NK-92 (cell line): ENCODE results near the gene METTL1.

ENCODE experiments used
- DNase-seq: peaks from one replicate; lab custom pipeline; 2025; ENCODE audit not compliant: unreplicated experiment; lab: John Stamatoyannopoulos, UW

The METTL1 gene

DNA sequence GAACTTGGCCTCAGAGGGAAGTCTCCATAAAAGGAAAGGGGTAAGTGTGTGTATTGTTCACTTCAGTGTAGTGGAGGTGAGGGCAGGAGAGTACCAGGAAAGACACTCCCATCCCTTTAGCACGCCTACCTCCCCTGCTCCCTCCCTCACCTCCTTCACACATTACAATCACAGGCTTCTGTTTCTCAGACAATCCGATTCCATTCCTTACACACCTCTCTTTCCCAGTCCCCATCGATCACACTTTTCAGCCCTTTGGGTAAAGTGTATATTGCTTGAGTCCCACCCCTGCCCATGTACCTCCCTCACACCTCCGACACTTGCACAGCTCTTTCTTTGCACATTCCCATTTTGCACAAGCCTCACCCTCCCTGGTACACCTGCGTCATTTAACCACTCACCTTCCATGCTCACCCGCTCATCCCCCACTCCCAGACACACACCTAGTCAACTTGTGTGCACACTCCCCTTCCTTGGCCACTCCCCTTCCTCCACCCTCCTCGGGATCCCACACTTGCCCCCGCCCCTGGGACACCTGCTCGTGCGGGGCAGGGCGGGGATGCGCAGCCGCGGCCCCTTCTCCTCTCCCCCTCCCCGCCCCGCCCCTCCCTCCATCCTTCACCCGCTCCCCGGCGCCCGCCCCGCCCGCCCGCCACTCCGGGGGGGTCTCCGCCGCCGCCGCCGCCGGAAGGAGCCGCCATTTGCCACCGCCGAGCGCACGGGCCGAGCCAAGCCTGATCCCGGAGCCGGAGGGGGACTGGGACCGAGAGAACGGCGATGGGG is 17.3 kb downstream of the METTL1 start, which contains the start of gene MARCHF9:
MARCHF9 (plus strand) TSS at position 693 of the 783 bp plus-strand sequence. CDS start 426 bp downstream, outside the sequence.
- peak; percentile 27 for DNase-seq

- no peak for DNase-seq
Measured at GRCh38 chr12:57753756-57754337, 18.1 kb downstream of the METTL1 start.

DNA sequence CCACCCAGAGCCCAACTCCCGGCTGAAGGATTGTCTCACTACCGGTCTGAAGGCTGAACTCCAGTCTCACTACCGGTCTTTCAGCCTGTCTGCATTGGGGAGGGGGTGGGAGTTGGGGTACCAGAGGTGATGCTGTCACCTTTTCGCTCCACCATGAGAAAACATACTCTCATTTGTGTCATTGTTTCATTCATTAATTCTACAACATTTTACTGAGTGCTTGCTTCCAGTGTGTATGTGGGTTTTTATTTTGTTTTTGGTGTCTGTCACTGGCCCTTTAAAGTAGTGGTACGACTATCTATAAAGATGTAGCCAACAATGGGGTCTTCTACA is 19.3 kb downstream of the METTL1 start:
- no peak for DNase-seq

DNA sequence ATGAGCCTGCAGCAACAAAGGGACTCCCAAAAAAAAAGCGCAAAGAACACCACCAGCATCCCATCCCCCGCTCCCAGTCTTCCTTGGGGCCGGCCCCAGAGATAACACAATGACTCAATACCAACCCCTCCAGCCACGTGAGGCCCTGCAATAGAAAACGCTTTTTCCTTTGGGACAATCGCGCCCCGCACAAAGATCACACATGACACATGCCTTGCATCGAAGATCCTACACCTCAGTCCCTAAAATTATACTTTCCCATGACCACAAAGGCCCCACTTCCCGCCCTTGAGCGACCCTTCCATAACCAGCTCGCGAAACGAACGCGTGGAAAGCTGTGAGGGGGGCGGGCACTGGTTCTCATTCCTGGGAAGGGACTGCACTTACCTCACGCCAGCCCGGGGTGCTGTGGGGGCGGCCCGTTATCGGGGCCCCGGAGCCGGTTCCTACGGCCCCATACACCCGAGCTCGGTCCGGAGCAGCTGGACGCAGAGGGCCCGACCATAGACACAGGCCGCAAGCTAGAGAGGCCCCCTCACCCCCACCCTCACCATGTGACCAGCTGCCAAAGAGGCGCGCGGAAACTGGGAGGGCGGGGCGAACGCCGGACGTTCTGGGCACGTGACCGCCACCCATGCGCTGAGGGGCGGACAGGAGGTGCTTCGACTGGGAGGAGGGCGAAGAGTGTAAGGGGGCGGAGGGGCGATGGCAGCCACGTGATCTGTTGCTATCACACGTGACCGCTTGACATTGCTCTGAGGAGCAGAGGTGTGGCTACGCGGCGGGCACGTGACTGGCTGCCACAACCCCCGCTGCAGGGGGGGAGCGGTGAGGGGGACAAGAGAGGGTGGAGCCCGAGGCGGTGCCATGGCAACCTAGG is 19.9 kb downstream of the METTL1 start, which contains the start of gene CDK4:
CDK4 (minus strand) TSS at position 523 of the 880 bp plus-strand sequence. CDS start 593 bp downstream, outside the sequence.
- DNase-seq, result peak; percentile 97

- DNase-seq, result no peak
Measured at GRCh38 chr12:57751432-57751787, 20.5 kb downstream of the METTL1 start.

DNA sequence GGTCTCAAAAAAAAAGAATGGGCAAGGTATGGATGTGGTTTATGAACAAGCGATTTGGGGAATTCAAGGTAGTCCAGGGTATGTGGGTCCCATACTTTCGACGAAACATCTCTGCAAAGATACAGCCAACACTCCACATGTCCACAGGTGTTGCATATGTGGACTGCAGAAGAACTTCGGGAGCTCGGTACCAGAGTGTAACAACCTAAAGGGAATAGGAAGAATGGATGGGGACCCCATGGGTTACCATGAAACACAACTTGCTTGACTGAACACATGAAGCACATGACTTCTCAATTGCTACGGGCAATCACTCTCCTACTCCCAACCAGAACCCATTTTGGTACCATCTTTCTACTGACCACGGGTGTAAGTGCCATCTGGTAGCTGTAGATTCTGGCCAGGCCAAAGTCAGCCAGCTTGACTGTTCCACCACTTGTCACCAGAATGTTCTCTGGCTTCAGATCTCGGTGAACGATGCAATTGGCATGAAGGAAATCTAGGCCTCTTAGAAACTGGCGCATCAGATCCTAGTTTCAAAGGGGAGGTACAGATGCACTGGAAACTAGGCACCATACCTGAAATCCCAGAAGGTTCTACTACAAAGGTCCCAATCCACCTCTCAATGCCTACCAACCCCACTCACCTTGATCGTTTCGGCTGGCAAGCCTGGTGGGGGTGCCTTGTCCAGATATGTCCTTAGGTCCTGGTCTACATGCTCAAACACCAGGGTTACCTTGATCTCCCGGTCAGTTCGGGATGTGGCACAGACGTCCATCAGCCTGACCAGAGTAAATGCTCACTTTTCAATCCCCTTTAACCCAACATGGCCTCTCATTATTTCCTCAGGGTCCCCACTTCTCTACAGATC is 21.1 kb downstream of the METTL1 start:
- no peak for DNase-seq

- no peak for DNase-seq
Measured at GRCh38 chr12:57749061-57749460, 22.8 kb downstream of the METTL1 start.

DNA sequence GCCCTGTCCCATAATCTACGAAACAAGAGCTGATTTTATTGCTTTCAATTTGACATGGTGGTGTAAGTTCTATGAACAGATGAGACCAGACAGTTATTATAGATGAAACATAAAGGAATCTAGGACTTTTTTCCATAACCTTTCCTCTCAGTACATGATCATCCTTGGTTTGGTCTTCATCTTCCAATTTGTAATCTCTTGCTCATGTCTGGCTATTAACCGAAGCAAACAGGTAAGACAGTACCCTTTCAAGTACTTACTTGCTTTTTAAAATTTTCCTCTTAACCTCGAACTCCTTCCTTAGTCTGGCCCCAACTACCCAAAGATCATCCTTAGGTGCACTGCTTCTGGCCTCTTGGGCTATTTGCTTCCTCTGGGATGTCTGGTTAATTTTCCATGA is 25.9 kb downstream of the METTL1 start:
- no peak for DNase-seq

DNA sequence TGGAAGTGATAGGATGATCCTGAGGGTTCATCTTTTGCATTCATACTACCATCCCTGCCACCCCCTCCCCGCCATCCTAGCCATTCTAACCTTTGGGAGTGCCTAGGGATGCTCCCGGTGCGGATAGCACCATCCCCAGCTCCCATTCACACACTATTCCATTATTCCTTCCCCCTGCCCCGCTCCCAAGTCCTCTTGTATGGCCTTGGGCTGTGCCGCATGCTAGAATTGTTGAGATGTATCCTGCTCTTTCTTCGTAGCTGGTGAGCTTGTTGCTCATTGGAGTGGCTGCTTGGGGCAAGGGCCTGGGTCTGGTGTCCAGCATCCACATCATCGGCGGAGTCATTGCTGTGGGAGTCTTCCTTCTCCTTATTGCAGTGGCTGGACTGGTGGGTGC is 26.4 kb downstream of the METTL1 start:
- no peak for DNase-seq

DNA sequence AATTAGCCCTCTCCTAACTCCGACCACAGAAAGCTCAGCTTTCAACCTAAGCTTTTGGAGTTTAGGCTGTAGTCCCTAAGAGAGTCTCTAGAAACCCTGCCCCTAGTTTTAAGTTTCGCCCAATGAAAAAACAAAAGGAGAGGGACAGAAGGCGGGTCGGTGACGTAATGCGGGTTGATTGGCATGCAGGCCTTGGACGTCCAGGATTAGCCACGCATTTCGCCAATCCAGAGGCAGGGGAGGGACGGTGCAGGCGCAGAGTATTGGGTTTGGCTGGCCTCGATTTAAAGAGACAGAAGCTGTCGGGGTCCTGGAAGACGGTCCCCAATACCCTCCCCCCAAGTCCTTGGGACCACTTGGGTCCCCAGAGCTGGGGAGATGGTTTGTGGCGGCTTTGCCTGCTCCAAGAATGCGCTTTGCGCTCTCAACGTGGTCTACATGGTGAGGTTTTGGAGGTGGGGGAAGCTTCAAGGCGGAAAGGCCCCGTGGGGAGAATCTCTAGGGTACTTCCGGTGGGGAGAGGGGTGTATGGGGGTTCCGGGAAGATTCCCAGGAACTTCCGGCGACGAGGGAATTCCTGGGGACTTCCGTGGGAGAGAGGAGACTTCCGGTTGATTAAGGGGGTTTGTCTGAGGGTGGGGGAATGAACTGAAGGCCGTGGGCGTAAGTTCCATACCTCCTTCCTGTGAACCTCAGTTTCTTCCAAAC is 27.0 kb downstream of the METTL1 start, which contains the start of gene TSPAN31:
TSPAN31 (plus strand) TSS at position 263 of the 708 bp plus-strand sequence; CDS start at position 379, 116 bp downstream.
- DNase-seq, result peak; percentile 68

GRCh38 chr12:57744194-57744776 is 27.6 kb downstream of the METTL1 start:
- no peak for DNase-seq

DNA sequence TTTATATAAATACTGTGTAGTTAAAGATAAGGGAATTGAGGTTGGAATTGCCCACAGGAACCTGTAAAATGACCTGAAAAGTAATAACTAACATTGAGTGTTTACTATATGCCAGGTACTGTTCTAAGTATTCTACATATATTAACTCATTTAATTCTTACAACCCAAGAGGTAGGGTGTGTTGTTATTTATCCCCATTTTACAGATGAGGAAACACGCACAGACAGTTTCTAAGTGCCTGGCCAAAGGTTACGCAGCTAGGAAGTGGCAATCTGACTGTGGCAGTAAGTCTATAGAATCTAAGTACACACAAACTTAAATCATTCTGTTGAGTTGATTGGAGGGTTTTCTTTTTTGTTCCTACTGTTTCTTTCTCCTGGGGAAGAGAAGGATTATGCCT is 28.1 kb downstream of the METTL1 start:
- DNase-seq, result no peak

- no peak for DNase-seq
Measured at GRCh38 chr12:57741844-57742738, 29.8 kb downstream of the METTL1 start.

GRCh38 chr12:57741413-57741789 is 30.5 kb downstream of the METTL1 start:
- no peak for DNase-seq

DNA sequence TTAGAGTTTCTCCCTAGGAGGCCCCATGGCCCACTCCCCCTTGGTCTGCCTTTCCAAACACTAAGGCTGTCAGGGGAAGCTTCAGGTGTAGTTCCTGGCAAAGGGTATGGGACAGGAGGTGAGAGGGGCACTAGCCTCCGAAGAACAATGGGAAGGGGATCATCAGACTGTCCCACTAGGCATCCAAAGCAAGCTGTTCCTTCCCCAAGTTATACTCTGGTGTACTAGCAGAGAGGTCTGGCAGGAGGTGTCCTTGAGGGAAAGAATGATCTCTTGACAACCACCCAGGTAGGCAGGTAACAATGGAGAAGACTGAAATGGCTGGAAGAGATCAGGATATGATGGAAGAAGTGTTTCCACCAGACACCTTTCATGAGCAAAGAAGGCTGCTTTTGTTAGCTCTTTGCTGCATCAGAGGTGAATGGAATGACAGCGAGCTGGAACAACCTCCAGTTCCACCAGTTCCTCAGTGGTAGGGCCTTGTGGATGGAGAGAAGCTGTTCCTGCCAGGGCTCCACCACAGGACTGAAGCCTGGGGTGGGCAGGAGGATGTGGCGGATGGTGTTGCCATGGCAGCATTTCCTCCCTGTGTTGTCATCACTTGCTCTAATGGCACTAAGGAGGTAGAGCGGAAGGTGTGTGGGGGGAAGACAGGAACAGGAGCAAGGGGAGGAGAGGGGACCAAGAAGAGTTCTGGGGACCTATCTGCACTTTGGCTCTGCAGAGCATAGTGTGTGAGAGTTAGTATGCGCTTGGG is 31.1 kb downstream of the METTL1 start:
- peak; percentile 34 for DNase-seq

- no peak for DNase-seq
Measured at GRCh38 chr12:57739914-57740538, 31.9 kb downstream of the METTL1 start.

GRCh38 chr12:57739387-57739786 is 32.5 kb downstream of the METTL1 start:
- DNase-seq, result no peak
